ENCODE measurements around the gene RIN3.

Gene RIN3

GRCh38 chr14:92475451-92476187 lies 38.0 kb upstream of the RIN3 start:
- H3K9me3 Mint-ChIP-seq (ENCODE audit: low read depth) = peaks cover 3% of the 10 kb centered on the region
- no peaks in the 10 kb centered on the region for H3K36me3 Mint-ChIP-seq
- no peak overlapping the region for H3K4me3 Mint-ChIP-seq
- H3K27me3 Mint-ChIP-seq = no peaks in the 10 kb centered on the region
- peaks cover 12% of the 10 kb centered on the region for H3K4me1 Mint-ChIP-seq (ENCODE audit: low read depth)
- no peak overlapping the region for H3K27ac Mint-ChIP-seq

DNA sequence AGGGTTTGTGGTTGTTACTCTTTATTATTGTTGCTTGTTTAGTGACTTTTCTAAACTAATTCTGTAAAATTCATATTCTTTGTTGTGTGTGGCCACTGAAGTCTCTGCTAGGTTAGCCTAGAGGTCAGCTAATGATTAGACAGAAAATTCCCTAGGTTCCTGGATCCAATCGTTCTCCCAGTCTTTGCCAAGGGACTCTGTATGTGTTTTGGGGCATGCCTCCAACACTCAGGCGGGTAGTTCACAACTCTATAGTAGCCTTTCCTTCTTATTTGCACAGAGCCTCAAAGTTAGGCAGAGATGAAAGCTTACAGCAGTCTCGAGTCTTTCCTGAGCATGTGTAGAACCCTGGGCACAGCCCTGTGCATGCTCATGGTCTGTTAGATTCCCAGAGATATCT lies 32.7 kb upstream of the RIN3 start:
- no peak overlapping the region for H3K4me3 Mint-ChIP-seq
- H3K9me3 Mint-ChIP-seq (ENCODE audit: low read depth) = peaks cover 3% of the 10 kb centered on the region
- H3K4me1 Mint-ChIP-seq (ENCODE audit: low read depth) = peaks cover under 1% of the 10 kb centered on the region
- H3K36me3 Mint-ChIP-seq = no peaks in the 10 kb centered on the region
- H3K27me3 Mint-ChIP-seq = no peaks in the 10 kb centered on the region
- no peak overlapping the region for H3K27ac Mint-ChIP-seq

- Mint-ChIP-seq H3K36me3 (no peaks in the 10 kb centered on the region), H3K27ac (no peak overlapping the region), H3K9me3 (ENCODE audit: low read depth) (peaks cover 3% of the 10 kb centered on the region), H3K27me3 (no peaks in the 10 kb centered on the region), H3K4me3 (no peak overlapping the region), H3K4me1 (ENCODE audit: low read depth) (peaks cover 1% of the 10 kb centered on the region)
Measured at GRCh38 chr14:92481386-92481785, 32.2 kb upstream of the RIN3 start.

DNA sequence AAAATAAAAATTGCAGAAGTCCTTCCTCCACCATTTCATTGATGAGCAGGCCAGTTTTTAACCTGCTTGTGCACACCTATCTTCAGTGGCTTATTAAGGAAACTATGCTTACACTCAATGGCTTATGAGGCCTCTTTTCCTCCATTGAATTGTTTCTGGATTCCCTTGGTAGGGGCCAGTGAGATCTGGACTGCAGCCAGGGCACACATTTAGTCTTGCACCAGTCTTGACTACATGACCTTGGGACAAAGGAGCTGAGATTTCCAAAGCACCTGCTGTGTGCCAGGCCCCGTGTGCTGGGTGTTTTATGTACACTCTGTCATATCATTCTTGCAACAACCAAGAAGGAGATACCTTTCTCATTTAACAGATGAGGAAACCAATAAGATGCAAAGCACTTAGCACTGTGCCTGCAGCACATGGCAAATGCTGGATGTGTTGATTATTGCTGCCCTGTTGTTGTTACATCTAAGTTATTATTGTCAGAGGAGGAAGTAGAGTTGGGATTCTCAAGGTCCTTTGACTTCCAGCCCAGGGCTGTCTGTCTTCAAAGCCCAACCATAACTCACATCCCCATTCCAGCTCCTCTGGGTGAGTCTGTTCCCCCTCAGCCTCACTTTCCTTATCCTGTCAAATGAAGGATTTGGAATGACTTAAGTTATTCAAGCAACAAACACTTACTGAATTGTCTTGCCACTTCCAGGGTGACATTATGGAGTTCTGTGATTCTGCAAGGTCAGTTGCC lies 31.6 kb upstream of the RIN3 start:
- Mint-ChIP-seq H3K27ac (no peak overlapping the region), H3K4me3 (no peak overlapping the region), H3K9me3 (ENCODE audit: low read depth) (peaks cover 3% of the 10 kb centered on the region), H3K27me3 (no peaks in the 10 kb centered on the region), H3K36me3 (no peaks in the 10 kb centered on the region), H3K4me1 (ENCODE audit: low read depth) (peaks cover 2% of the 10 kb centered on the region)

DNA sequence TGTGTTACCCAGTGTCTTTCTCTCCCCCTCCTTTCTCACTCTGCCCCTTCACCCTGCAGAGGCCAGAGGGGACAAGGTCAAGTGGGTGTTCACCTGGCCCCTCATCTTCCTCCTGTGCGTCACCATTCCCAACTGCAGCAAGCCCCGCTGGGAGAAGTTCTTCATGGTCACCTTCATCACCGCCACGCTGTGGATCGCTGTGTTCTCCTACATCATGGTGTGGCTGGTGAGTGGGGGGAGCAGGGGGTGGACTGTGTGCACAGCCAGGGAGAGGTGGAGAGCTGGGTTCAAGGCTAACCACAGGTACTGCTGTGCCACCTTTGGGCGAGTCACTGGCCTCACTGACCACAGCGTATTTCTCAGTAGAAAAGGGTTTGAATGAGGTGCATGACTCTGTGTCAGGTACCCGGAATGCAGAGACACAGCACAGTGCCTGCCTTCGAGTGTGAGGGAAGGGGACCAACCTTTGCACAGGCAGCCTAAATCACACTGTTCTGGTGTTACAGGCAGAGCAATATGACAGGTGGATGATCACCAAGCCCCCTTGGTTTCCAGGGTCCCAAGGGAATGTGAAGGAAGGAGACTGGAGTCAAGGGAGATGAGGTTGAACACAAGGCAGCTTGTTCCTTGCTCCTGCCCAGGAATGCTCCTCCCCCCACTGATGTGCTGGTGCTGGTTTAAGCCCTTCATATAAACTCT lies 30.8 kb upstream of the RIN3 start:
- Mint-ChIP-seq H3K27ac (no peak overlapping the region), H3K4me1 (ENCODE audit: low read depth) (peaks cover 4% of the 10 kb centered on the region), H3K27me3 (no peaks in the 10 kb centered on the region), H3K9me3 (ENCODE audit: low read depth) (peaks cover 3% of the 10 kb centered on the region), H3K4me3 (no peak overlapping the region), H3K36me3 (no peaks in the 10 kb centered on the region)

GRCh38 chr14:92484132-92484823 lies 29.3 kb upstream of the RIN3 start:
- H3K27ac Mint-ChIP-seq = no peak overlapping the region
- no peak overlapping the region for H3K4me3 Mint-ChIP-seq
- no peaks in the 10 kb centered on the region for H3K36me3 Mint-ChIP-seq
- H3K27me3 Mint-ChIP-seq = no peaks in the 10 kb centered on the region
- peaks cover 4% of the 10 kb centered on the region for H3K4me1 Mint-ChIP-seq (ENCODE audit: low read depth)
- no peaks in the 10 kb centered on the region for H3K9me3 Mint-ChIP-seq (ENCODE audit: low read depth)

DNA sequence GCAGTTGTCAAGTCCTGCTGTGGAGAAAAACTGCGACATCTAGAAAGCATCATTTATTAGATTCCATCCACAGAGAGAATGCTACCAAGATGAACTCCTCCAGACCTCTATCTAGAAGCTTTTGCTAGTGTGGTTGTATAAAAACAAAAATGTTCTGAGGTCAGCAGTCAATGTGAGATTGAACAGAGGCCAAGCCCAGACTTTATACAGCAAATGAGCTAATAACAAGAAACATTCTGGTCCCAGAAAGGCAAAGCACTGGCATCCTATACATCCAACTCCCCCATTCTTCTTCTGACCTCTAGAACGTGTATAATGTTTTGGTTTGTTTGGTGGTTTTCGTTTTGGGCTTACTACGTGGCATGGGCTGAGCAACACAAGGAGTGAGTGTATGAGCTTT lies 26.7 kb upstream of the RIN3 start:
- Mint-ChIP-seq H3K27me3 (no peaks in the 10 kb centered on the region), H3K9me3 (ENCODE audit: low read depth) (no peaks in the 10 kb centered on the region), H3K36me3 (no peaks in the 10 kb centered on the region), H3K4me1 (ENCODE audit: low read depth) (peaks cover 4% of the 10 kb centered on the region), H3K27ac (no peak overlapping the region), H3K4me3 (no peak overlapping the region)

DNA sequence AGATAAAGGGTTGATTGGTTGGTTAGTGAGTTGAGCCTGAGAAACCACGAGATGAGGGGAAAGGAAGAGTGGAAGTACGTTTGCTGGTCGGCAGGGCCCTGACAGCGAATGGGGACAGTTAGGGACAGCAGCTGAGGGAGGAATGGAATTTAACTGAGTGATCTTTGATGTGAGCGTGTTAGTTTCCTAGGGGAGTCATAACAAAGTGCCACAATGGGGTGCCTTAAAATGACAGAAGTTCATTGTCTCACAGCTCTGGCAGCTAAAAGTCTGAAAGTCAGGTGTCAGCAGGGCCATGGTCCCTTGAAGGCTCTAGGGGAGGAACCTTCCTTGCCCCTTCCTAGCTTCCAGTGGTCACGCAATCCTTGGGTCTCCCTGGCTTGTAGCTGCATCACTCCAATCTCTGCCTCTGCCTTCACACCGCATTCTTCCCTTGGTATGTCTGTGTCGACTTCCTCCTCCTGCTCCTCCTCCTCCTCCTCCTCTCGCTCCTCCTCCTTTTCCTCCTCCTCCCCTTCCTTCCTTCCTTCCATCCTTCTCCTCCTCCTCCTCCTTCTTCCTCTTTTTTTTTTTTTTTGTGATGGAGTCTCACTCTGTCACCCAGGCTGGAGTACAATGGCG lies 26.0 kb upstream of the RIN3 start:
- H3K36me3 Mint-ChIP-seq = no peaks in the 10 kb centered on the region
- H3K4me1 Mint-ChIP-seq (ENCODE audit: low read depth) = peaks cover 4% of the 10 kb centered on the region
- H3K9me3 Mint-ChIP-seq (ENCODE audit: low read depth) = no peaks in the 10 kb centered on the region
- no peaks in the 10 kb centered on the region for H3K27me3 Mint-ChIP-seq
- no peak overlapping the region for H3K27ac Mint-ChIP-seq
- H3K4me3 Mint-ChIP-seq = no peak overlapping the region

- Mint-ChIP-seq H3K27ac (no peak overlapping the region), H3K27me3 (no peaks in the 10 kb centered on the region), H3K4me1 (ENCODE audit: low read depth) (peaks cover 4% of the 10 kb centered on the region), H3K4me3 (no peak overlapping the region), H3K9me3 (ENCODE audit: low read depth) (no peaks in the 10 kb centered on the region), H3K36me3 (no peaks in the 10 kb centered on the region)
Measured at GRCh38 chr14:92489394-92490238, 24.0 kb upstream of the RIN3 start.

DNA sequence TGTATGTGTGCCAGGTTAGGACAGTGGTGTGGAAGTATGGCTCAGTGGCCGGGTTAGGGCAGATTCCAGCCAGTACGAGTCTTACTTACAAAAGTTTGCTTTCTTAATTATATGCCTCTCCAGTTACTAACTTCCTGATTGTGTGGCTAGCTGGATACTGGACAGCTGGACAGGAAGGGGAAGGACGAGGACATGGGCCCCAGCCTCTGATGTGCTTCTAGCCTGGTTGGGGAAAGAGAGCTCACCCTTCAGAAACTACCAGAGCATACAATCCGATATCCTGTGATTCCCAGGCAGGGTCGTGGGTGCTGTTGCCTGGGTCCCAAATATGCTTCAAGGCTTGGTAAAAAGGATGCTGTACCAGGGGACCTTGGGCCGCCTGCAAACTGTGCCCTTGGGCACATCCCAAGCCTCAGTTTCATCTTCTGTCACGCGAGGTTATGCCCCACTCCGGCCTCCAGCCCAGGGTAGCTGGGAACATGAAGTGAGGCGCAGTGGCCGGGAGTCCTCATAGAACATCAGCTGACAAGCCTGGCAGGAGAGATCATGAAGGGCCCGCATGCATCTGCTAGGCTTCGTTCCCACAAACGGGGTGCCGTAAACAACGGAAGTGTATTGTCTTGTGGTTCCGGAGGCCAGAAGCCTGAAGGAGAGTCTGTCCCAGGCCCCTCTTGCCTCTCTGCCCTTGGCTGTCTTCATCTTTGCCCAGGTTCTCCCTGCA lies 23.2 kb upstream of the RIN3 start:
- H3K4me1 Mint-ChIP-seq (ENCODE audit: low read depth) = peaks cover 4% of the 10 kb centered on the region
- H3K27ac Mint-ChIP-seq = no peak overlapping the region
- H3K4me3 Mint-ChIP-seq = no peak overlapping the region
- H3K36me3 Mint-ChIP-seq = no peaks in the 10 kb centered on the region
- H3K9me3 Mint-ChIP-seq (ENCODE audit: low read depth) = no peaks in the 10 kb centered on the region
- H3K27me3 Mint-ChIP-seq = no peaks in the 10 kb centered on the region

GRCh38 chr14:92491782-92492181 lies 21.8 kb upstream of the RIN3 start:
- H3K4me3 Mint-ChIP-seq = no peak overlapping the region
- H3K9me3 Mint-ChIP-seq (ENCODE audit: low read depth) = no peaks in the 10 kb centered on the region
- no peaks in the 10 kb centered on the region for H3K27me3 Mint-ChIP-seq
- H3K4me1 Mint-ChIP-seq (ENCODE audit: low read depth) = peaks cover 3% of the 10 kb centered on the region
- H3K36me3 Mint-ChIP-seq = no peaks in the 10 kb centered on the region
- no peak overlapping the region for H3K27ac Mint-ChIP-seq

- Mint-ChIP-seq H3K27ac (no peak overlapping the region), H3K9me3 (ENCODE audit: low read depth) (no peaks in the 10 kb centered on the region), H3K4me3 (no peak overlapping the region), H3K4me1 (ENCODE audit: low read depth) (peaks cover under 1% of the 10 kb centered on the region), H3K27me3 (no peaks in the 10 kb centered on the region), H3K36me3 (no peaks in the 10 kb centered on the region)
Measured at GRCh38 chr14:92492258-92492657, 21.3 kb upstream of the RIN3 start.

DNA sequence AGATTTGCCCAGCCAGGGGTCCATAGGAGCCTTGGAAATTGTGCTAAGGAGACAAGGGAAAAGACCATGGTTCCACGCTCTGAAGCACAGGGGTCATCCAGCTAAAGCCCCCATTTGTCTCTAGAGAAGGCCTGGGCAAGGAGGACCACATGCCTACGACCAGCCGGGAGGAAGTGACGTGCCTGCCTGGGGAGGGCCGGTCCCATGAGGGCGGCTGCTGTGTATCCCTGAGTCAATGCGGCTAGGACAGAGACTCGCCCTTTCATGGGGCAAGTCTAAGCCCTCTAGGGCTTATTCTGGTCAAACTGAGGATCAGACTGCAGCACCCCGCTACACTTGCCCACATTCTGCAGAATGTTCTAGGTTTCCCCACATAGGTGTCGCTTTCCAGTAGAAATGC lies 20.6 kb upstream of the RIN3 start:
- no peaks in the 10 kb centered on the region for H3K27me3 Mint-ChIP-seq
- H3K27ac Mint-ChIP-seq = no peak overlapping the region
- no peak overlapping the region for H3K4me3 Mint-ChIP-seq
- no peaks in the 10 kb centered on the region for H3K4me1 Mint-ChIP-seq (ENCODE audit: low read depth)
- no peaks in the 10 kb centered on the region for H3K36me3 Mint-ChIP-seq
- no peaks in the 10 kb centered on the region for H3K9me3 Mint-ChIP-seq (ENCODE audit: low read depth)
